Neural cell (in vitro differentiated cells): ENCODE measurements around the gene OSBP2.

Experiments used
- CTCF ChIP-seq: fragments of 450-650 bp; IDR thresholded peaks from 2 replicates; pipeline ENCODE4 v1.5.1; 2014; ENCODE audit warnings: antibody characterized with exemption, mild to moderate bottlenecking, moderate library complexity; ENCODE audit not compliant: poor library complexity, severe bottlenecking
- EZH2 ChIP-seq: fragments of 200-600, 300-800 bp; shearing (Covaris generic), sonication (generic); IDR thresholded peaks from 2 replicates; pipeline ENCODE4 v1.6.1; 2014; ENCODE audit warnings: antibody characterized with exemption, low read length, borderline replicate concordance, mild to moderate bottlenecking; ENCODE audit not compliant: insufficient read depth, poor library complexity, severe bottlenecking
- MXI1 ChIP-seq: fragments of 450-650 bp; conservative IDR thresholded peaks from 2 replicates; pipeline ENCODE4 v1.6.1; 2014; ENCODE audit warnings: antibody characterized with exemption, mild to moderate bottlenecking; ENCODE audit not compliant: poor library complexity, severe bottlenecking
- POLR2AphosphoS5 ChIP-seq: IDR thresholded peaks from 2 replicates; pipeline ENCODE4 v1.6.1; 2012
- RAD21 ChIP-seq: fragments of 450-650 bp; conservative IDR thresholded peaks from 2 replicates; pipeline ENCODE4 v1.6.1; 2014; ENCODE audit warnings: antibody characterized with exemption, mild to moderate bottlenecking, moderate library complexity
- TAF1 ChIP-seq: IDR thresholded peaks from 2 replicates; pipeline ENCODE4 v1.6.1; 2012; ENCODE audit warnings: low read depth

DNA sequence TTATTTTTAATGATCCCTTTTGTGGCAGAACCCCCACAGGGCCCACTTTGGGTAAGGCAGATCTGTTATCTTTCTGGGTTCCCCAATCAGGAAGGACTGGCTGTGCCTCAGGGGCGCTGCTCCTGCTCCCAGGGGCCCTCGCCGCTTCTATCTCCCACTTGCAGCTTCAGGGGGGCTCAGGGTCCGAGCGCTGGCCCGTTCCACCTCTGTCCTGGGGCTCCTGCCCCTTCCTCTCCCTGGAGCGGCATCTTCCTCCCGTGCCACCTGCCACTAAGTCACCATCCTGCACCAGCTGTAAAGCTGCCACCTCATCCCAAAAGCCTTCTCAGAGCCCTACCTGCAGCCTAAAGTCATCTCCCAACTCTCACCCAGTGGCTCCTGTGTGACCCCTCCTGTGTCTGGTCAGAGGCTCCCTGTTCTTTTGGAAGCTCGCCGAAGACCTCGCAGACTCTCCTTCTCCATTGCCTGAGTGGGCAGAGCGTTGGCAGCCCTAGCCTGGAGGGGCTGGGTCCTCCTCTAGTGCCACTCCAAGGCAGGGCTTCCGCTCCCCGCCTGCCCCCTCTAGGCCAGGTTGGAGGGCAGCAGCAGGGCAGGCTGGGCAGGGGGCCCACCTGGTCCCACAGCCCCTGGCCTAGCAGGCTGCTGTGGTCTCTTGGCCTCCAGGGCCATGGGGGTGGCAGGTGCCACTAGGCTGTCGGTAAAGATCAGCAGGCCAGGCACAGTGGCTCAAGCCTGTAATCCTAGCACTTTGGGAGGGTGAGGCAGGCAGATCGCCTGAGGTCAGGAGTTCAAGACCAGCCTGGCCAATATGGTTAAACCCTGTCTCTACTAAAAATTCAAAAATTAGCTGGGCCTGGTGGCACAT lies 167.2 kb downstream of the OSBP2 start:
- TF ChIP-seq EZH2 (no peak), CTCF (no peak), POLR2AphosphoS5 (no peak), MXI1 (no peak), RAD21 (no peak), TAF1 (no peak)
